Ishikawa (cell line): ENCODE measurements around the gene SDR42E2.

Source experiments
- CREB1 ChIP-seq: IDR thresholded peaks from 2 replicates; pipeline ENCODE4 v1.6.1; 2012; ENCODE audit warnings: low read depth
- TEAD4 ChIP-seq: IDR thresholded peaks from 2 replicates; pipeline ENCODE4 v1.6.1; 2012
- YY1 ChIP-seq: IDR thresholded peaks from 2 replicates; pipeline ENCODE4 v1.6.1; 2012; ENCODE audit warnings: low read depth

DNA sequence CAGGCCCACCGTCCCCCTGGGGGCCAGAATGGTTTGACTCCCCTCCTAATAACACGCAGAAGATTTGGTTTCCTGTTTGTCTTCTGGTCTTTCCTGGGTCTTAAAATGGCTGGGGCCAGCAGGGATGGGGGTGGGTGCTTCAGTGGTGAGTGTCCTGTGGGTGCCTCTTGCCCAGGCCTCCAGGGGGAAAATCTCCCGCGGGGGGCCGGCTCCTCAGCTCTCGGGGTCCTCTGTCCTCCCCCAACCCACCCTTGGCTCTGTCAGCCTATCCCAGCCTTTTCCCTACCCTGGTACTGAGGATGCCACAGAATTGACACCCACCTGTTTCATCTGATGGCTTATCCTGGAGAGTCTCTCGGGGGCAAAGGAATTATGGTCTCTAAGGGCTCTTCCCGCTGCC lies 23.8 kb upstream of the SDR42E2 start:
- no peak for TF ChIP-seq CREB1
- no peak for TF ChIP-seq TEAD4
- no peak for TF ChIP-seq YY1
